BLaER1 (cell line): ENCODE results near the gene TBC1D5.
"Not testable (repeated sequence)": the region's sequence is repeated elsewhere in the genome, so short reads cannot be mapped to it uniquely, and the experiment has no call there.

Experiments used
- H3K27ac ChIP-seq: shearing (Covaris generic); formaldehyde crosslinking; 2 replicates; pipeline ENCODE4 v1.8.1; 2022
- H3K27me3 ChIP-seq: shearing (Covaris generic); formaldehyde crosslinking; 2 replicates; pipeline ENCODE4 v1.8.1; 2022
- H3K36me3 ChIP-seq: shearing (Covaris generic); formaldehyde crosslinking; 2 replicates; pipeline ENCODE4 v1.8.1; 2022
- H3K4me1 ChIP-seq: shearing (Covaris generic); formaldehyde crosslinking; 2 replicates; pipeline ENCODE4 v1.8.1; 2022
- H3K4me2 ChIP-seq: shearing (Covaris generic); formaldehyde crosslinking; 2 replicates; pipeline ENCODE4 v1.8.1; 2022
- H3K4me3 ChIP-seq: shearing (Covaris generic); formaldehyde crosslinking; 2 replicates; pipeline ENCODE4 v1.8.1; 2022
- H3K9ac ChIP-seq: shearing (Covaris generic); formaldehyde crosslinking; 2 replicates; pipeline ENCODE4 v1.8.1; 2022
- H3K9me3 ChIP-seq: shearing (Covaris generic); formaldehyde crosslinking; 2 replicates; pipeline ENCODE4 v1.8.1; 2022
- H4K20me1 ChIP-seq: shearing (Covaris generic); formaldehyde crosslinking; 2 replicates; pipeline ENCODE4 v1.8.1; 2022
- Cebpa-rat ChIP-seq: shearing (Covaris generic); IDR thresholded peaks from 2 replicates; pipeline ENCODE4 v1.8.1; 2022

Gene TBC1D5

DNA sequence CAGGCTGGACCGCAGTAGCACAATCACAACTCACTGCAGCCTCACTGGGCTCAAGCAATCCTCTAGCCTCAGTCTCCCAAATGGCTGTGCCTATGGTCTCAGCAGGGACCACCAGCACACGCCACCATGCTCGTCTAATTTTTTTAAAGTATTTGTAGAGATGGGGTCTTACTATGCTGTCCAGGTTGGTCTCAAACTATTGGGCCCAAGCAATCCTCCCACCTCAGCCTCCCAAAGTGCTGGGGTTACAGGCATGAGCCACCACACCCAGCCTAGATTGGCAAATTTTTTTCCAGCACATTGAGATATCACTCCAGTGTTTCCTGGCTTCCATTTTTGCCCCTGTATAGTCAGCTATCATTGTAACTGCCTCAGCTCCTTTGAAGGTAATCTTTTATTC lies 18.3 kb downstream of the TBC1D5 start:
- Histone ChIP-seq H4K20me1 (no peaks in the 10 kb centered on the region), H3K27ac (no peak overlapping the region), H3K36me3 (peaks cover 48% of the 10 kb centered on the region), H3K4me3 (no peak overlapping the region), H3K9me3 (peaks cover 40% of the 10 kb centered on the region), H3K9ac (no peak overlapping the region), H3K4me1 (no peaks in the 10 kb centered on the region), H3K4me2 (no peak overlapping the region), H3K27me3 (no peaks in the 10 kb centered on the region)
- TF ChIP-seq Cebpa-rat: no peak

DNA sequence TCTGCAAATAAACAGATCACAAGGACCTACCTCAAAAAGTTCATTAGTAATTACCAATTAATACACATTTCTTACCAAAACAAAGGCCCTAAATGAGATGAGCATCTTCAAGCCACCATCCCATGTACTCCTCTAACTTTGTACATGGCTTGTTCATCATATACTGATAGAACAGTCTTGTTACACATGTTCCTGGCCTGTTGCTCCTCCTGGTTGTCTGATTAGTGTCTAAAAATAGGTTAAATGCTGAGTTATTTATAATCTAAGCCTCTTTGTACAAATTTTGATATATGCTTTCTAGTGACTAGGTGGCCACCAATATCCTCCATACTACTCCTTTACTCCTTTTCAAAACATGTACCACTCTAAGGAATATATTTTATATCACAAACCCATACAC lies 25.0 kb downstream of the TBC1D5 start:
- no peak for TF ChIP-seq Cebpa-rat
- Histone ChIP-seq H3K4me1 (no peaks in the 10 kb centered on the region), H3K27me3 (no peaks in the 10 kb centered on the region), H3K9me3 (peaks cover 45% of the 10 kb centered on the region), H3K27ac (no peak overlapping the region), H3K4me2 (no peak overlapping the region), H3K36me3 (peaks cover 49% of the 10 kb centered on the region), H3K9ac (no peak overlapping the region), H3K4me3 (no peak overlapping the region), H4K20me1 (0 out of 2 replicates have a peak, but pooled peaks cover 2% of the 10 kb centered on the region)

DNA sequence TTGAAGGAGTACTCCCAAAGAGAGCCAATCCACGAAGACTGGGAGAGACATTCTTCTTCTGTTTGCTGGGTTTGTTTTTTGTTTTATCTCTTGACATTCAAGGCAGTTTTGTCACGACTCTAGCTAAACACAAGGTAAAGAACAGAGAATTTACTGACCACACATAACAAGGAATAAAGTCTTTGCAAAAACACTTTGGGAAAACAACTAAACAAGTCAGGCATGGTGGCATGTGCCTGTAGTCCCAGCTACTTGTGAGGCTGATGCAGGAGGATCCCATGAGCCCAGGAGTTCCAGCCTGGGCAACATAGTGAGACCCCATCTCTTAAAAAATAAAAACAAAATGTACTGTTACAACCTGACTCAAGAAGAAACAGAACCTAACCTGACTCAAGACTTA lies 28.0 kb downstream of the TBC1D5 start:
- Histone ChIP-seq H3K4me2 (no peak overlapping the region), H3K4me1 (no peaks in the 10 kb centered on the region), H4K20me1 (0 out of 2 replicates have a peak, but pooled peaks cover 6% of the 10 kb centered on the region), H3K27ac (no peak overlapping the region), H3K9me3 (peaks cover 44% of the 10 kb centered on the region), H3K27me3 (no peaks in the 10 kb centered on the region), H3K9ac (no peak overlapping the region), H3K36me3 (peaks cover 48% of the 10 kb centered on the region), H3K4me3 (no peak overlapping the region)
- no peak for TF ChIP-seq Cebpa-rat

DNA sequence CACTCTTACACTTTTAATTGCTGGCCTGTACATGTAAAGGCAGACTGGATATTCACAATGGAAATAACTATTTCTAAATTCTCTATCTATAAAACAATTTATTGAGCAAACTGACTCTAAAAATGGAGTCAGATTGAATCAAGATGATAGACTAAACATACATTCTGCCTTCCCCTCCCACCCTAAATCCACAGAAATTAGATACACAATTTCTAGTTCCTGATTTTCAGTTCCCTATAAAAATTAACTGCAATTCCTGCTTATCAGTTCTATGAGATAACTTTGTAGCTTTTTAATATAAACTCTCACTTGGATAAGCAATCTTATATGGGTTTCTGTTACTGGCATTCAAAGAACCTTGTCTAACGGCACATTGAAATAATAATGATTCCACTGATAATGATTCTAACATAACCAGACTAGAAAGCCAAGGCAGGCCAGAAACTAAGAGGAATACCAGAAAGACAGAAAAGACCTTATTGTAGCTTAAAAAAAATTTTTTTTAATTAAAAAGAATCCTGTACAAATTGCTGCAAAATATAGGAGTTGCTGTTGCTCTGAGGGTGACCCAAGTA lies 33.1 kb downstream of the TBC1D5 start:
- Histone ChIP-seq H3K4me2 (no peak overlapping the region), H3K4me3 (no peak overlapping the region), H3K27me3 (no peaks in the 10 kb centered on the region), H4K20me1 (0 out of 2 replicates have a peak, but pooled peaks cover 6% of the 10 kb centered on the region), H3K9me3 (peaks cover 24% of the 10 kb centered on the region), H3K9ac (no peak overlapping the region), H3K27ac (no peak overlapping the region), H3K36me3 (peaks cover 24% of the 10 kb centered on the region), H3K4me1 (no peaks in the 10 kb centered on the region)
- TF ChIP-seq Cebpa-rat: no peak

DNA sequence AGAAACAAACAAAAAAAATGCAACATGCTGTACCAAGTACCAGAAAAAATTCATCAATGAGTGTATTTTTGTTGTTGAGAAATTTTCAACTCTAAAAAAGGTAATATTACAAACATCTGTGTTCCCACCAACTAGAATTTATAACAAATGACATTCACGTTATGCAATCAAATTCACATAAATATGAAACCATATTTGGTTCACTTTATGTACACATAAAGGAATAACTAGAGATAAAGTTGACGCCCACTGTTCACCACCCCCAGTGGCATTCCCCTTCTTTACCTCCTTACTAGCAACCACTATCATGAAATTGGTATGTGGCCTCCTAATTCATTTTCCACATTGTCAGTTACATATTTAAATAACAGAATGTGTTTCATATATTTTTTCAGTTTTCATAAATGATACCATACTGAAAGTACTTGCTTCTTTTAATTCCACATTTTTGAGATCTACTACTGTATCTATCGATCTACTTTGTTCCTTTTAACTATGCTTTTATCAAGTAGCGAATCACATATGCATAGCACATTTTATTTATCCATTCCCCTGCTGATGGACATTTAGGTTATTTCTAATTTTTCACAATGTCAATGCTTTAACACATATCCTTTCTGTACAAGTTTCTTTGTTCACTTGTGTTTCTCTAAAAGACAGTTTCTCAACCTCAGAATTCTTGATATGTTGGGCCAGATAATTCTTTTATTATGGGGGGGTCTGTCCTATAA lies 34.5 kb downstream of the TBC1D5 start:
- H3K9ac ChIP-seq: no peak overlapping the region
- no peak overlapping the region for H3K4me3 ChIP-seq
- H3K4me2 ChIP-seq: no peak overlapping the region
- peaks cover 12% of the 10 kb centered on the region for H3K36me3 ChIP-seq
- H4K20me1 ChIP-seq: 0 out of 2 replicates have a peak, but pooled peaks cover 6% of the 10 kb centered on the region
- H3K27ac ChIP-seq: no peak overlapping the region
- H3K27me3 ChIP-seq: no peaks in the 10 kb centered on the region
- H3K9me3 ChIP-seq: peaks cover 13% of the 10 kb centered on the region
- no peaks in the 10 kb centered on the region for H3K4me1 ChIP-seq
- no peak for TF ChIP-seq Cebpa-rat

DNA sequence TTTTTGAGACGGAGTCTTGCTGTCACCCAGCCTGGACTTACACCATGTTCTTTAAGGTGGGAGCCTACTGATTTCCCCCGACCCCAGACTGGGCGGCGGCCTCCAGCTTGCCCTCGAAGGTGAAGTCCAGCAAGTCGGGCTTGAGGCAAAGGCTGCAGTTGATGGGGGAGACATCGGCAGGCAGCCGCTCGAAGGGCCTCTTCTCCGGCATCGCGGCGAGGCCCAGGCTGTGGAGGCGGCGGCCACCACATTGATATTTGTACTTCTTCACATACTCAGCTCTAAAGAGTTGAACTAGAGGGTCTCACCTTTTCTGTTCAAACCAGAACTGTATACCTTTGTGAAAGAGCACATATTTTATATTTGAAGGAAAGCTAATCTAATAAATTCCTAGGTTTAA lies 36.4 kb downstream of the TBC1D5 start:
- not testable (repeated sequence) for H3K4me2 ChIP-seq, H4K20me1 ChIP-seq, H3K27me3 ChIP-seq, H3K27ac ChIP-seq, H3K9ac ChIP-seq, H3K4me1 ChIP-seq, H3K4me3 ChIP-seq
- Histone ChIP-seq H3K36me3 (peaks cover 12% of the 10 kb centered on the region), H3K9me3 (peaks cover 19% of the 10 kb centered on the region)

DNA sequence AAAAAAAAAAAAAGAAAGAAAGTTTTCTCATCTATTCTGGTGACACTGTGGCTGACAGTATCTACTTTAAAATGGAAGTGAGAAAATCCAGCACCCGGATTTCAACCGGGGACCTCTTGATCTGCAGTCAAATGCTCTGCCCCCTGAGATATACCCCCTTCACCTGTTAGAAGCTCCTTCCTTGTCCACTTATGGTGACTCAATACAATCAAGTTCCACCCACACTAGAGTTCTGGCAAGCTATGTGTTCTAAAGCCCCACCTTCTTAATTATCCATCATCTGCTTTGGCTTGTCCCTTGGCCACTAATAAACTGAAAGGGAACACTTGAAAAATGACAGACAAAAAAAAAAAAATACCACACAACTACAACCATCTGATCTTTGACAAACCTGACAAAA lies 42.6 kb downstream of the TBC1D5 start:
- H3K9ac ChIP-seq, H3K4me1 ChIP-seq, H4K20me1 ChIP-seq, H3K4me2 ChIP-seq, H3K4me3 ChIP-seq, H3K36me3 ChIP-seq, H3K27me3 ChIP-seq, H3K27ac ChIP-seq: not testable (repeated sequence)
- peaks cover 27% of the 10 kb centered on the region for H3K9me3 ChIP-seq

DNA sequence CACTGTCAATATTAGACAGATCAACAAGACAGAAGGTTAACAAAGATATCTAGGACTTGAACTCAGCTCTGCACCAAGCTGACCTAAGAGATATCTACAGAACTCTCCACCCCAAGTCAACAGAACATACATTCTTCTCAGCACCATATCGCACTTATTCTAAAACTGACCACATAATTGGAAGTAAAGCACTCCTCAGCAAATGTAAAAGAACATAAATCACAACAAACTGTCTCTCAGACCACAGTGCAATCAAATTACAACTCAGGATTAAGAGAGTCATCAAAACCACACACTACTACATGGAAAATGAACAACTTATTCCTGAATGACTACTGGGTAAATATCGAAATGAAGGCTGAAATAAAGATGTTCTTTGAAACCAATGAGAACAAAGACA lies 46.8 kb downstream of the TBC1D5 start:
- not testable (repeated sequence) for H4K20me1 ChIP-seq, H3K4me1 ChIP-seq, H3K27ac ChIP-seq, H3K4me3 ChIP-seq, H3K27me3 ChIP-seq, H3K9ac ChIP-seq, H3K4me2 ChIP-seq
- peaks cover 52% of the 10 kb centered on the region for H3K9me3 ChIP-seq
- peaks cover 18% of the 10 kb centered on the region for H3K36me3 ChIP-seq

DNA sequence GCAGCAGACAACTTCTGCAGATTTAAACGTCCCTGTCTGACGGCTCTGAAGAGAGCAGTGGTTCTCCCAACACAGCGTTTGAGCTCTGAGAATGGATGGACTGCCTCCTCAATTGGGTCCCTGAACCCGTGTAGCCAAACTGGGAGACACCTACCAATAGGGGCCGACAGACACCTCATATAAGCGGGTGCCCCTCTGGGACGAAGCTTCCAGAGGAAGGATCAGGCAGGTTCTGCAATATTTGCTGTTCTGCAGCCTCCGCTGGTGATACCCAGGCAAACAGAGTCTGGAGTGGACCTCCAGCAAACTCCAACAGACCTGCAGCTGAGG lies 48.8 kb downstream of the TBC1D5 start:
- H3K9ac ChIP-seq, H3K4me1 ChIP-seq, H3K27ac ChIP-seq, H4K20me1 ChIP-seq, H3K4me3 ChIP-seq, H3K27me3 ChIP-seq, H3K4me2 ChIP-seq: not testable (repeated sequence)
- Histone ChIP-seq H3K36me3 (peaks cover 18% of the 10 kb centered on the region), H3K9me3 (peaks cover 45% of the 10 kb centered on the region)

DNA sequence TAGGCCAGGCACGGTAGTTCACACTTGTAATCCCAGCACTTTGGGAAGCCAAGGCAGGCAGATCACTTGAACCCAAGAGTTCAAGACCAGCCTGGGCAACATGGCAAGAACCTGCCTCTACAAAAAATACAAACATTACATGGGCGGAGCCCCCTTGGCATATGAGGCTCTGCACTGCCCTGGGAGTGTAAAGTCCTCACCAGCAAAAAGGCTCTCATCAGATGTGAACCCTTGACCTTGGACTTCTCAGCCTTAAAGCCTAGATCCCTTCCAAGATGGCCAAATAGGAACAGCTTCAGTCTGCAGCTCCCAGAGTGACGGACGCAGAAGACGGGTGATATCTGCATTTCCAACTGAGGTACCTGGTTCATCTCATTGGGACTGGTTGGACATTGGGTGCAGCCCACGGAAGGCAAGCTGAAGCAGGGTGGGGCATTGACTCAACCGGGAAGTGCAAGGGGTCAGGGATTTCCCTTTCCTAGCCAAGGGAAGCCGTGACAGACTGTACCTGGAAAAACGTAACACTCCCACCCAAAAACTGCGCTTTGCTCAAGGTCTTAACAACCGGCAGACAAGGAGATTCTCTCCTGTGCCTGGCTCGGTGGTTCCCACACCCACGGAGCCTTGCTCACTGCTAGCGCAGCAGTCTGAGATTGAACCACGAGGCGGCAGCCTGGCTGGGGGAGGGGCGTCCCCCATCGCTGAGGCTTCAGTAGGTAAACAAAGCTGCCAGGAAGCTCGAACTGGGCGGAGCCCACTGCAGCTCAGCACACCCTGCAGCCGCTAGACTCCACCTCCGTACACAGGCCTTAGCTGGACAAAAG lies 49.4 kb downstream of the TBC1D5 start:
- H3K4me2 ChIP-seq: not testable (repeated sequence)

More for the DNA sequence above, 49.4 kb downstream of the TBC1D5 start:
- H3K27ac ChIP-seq, H3K4me1 ChIP-seq, H3K27me3 ChIP-seq, H3K4me3 ChIP-seq, H3K9ac ChIP-seq: not testable (repeated sequence)
- peaks cover 45% of the 10 kb centered on the region for H3K9me3 ChIP-seq
- peaks cover 18% of the 10 kb centered on the region for H3K36me3 ChIP-seq
- H4K20me1 ChIP-seq: peaks cover 13% of the 10 kb centered on the region; the same call in 1 of the 2 replicates
